Measurements from ENCODE around the gene P2RY6.

P2RY6 gene

GRCh38 chr11:73245461-73245860 lies 26.7 kb upstream of the P2RY6 start:
- no peak for TF ChIP-seq CTCF (IDR thresholded peaks at IDR 0.05)
- H3K9ac ChIP-seq: no peak overlapping the region
- H3K4me1 ChIP-seq: no peaks in the 10 kb centered on the region
- H2AFZ ChIP-seq: no peak overlapping the region
- no peaks in the 10 kb centered on the region for H3K79me2 ChIP-seq
- no peak overlapping the region for H3K4me3 ChIP-seq (ENCODE audit: low read depth, low read length)
- no peak overlapping the region for H3K27ac ChIP-seq
- no peak overlapping the region for H3K4me2 ChIP-seq (ENCODE audit: low read length)
- no peaks in the 10 kb centered on the region for H3K9me3 ChIP-seq (ENCODE audit: control insufficient read depth, low read length)
- no peaks in the 10 kb centered on the region for H3K36me3 ChIP-seq (ENCODE audit: control insufficient read depth, insufficient read depth, low read length)
- no peaks in the 10 kb centered on the region for H3K27me3 ChIP-seq (ENCODE audit: control insufficient read depth, insufficient read depth, low read length)

- Histone ChIP-seq H3K36me3 (ENCODE audit: control insufficient read depth, insufficient read depth, low read length) (no peaks in the 10 kb centered on the region), H3K9me3 (ENCODE audit: control insufficient read depth, low read length) (no peaks in the 10 kb centered on the region), H2AFZ (no peak overlapping the region), H3K9ac (no peak overlapping the region), H3K4me2 (ENCODE audit: low read length) (no peak overlapping the region), H3K4me1 (no peaks in the 10 kb centered on the region), H3K27me3 (ENCODE audit: control insufficient read depth, insufficient read depth, low read length) (no peaks in the 10 kb centered on the region), H3K79me2 (no peaks in the 10 kb centered on the region), H3K27ac (no peak overlapping the region), H3K4me3 (ENCODE audit: low read depth, low read length) (no peak overlapping the region)
- TF ChIP-seq CTCF (IDR thresholded peaks at IDR 0.05): no peak
These were observed 25.8 kb upstream of the P2RY6 start for GRCh38 chr11:73246303-73246702.

DNA sequence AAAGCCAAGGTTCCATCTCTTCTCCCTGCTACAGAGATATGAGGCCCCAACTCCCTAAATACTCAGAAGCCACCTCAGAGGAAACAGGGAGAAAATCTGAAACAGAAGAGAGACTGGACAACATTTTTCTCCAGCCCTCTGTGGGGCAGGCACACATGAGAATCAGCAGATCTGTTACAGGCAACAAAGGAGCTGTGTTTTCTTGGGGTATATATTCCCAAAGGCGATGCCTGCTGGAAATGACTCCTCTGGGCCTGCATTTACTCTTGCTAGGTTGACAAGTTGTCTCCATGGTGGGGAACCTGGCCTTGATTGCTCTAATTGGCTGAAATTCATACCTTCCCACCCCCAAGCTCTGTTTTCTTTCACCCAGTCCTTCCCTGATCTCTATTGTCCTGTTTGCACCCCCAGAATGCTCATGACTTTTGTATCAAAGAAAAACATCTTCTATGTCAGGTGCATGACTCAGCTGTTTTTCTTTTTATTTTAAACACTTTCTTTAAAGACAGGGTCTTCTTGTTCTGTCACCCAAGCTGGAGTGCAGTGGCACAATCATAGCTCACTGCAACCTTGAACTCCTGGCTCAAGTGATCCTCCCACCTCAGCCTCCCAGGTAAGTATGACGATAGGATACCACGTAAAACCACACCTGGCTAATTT lies 23.5 kb upstream of the P2RY6 start:
- H3K4me1 ChIP-seq: no peaks in the 10 kb centered on the region

GRCh38 chr11:73249304-73249703 lies 22.8 kb upstream of the P2RY6 start:
- no peaks in the 10 kb centered on the region for H3K79me2 ChIP-seq
- no peak overlapping the region for H3K4me2 ChIP-seq (ENCODE audit: low read length)
- H3K9ac ChIP-seq: no peak overlapping the region
- no peaks in the 10 kb centered on the region for H3K4me1 ChIP-seq
- no peaks in the 10 kb centered on the region for H3K27me3 ChIP-seq (ENCODE audit: control insufficient read depth, insufficient read depth, low read length)
- H2AFZ ChIP-seq: no peak overlapping the region
- no peak for TF ChIP-seq CTCF (IDR thresholded peaks at IDR 0.05)
- no peaks in the 10 kb centered on the region for H3K36me3 ChIP-seq (ENCODE audit: control insufficient read depth, insufficient read depth, low read length)
- H3K4me3 ChIP-seq (ENCODE audit: low read depth, low read length): no peak overlapping the region
- no peak overlapping the region for H3K27ac ChIP-seq
- no peaks in the 10 kb centered on the region for H3K9me3 ChIP-seq (ENCODE audit: control insufficient read depth, low read length)

More for the DNA sequence above, 23.5 kb upstream of the P2RY6 start:
- no peak overlapping the region for H3K4me2 ChIP-seq (ENCODE audit: low read length)
- no peak overlapping the region for H3K4me3 ChIP-seq (ENCODE audit: low read depth, low read length)
- H3K36me3 ChIP-seq (ENCODE audit: control insufficient read depth, insufficient read depth, low read length): no peaks in the 10 kb centered on the region
- H3K79me2 ChIP-seq: no peaks in the 10 kb centered on the region
- no peaks in the 10 kb centered on the region for H3K27me3 ChIP-seq (ENCODE audit: control insufficient read depth, insufficient read depth, low read length)
- H2AFZ ChIP-seq: no peak overlapping the region
- no peak overlapping the region for H3K9ac ChIP-seq
- no peaks in the 10 kb centered on the region for H3K9me3 ChIP-seq (ENCODE audit: control insufficient read depth, low read length)
- H3K27ac ChIP-seq: no peak overlapping the region
- no peak for TF ChIP-seq CTCF (IDR thresholded peaks at IDR 0.05)

All from parathyroid adenoma (tissue), 2 donors.